Hepatic stellate cell (primary cell): ENCODE results near the gene MUCL3.
A peak's percentile ranks its signal among the peaks of the same experiment; 100 is the strongest.
"Not testable (repeated sequence)": the region's sequence is repeated elsewhere in the genome, so short reads cannot be mapped to it uniquely, and the experiment has no call there.

ENCODE experiments used
- DNase-seq: peaks from one replicate; pipeline ENCODE4 v3.0.0; 2011; ENCODE audit warnings: low spot score

The MUCL3 gene, protein sequence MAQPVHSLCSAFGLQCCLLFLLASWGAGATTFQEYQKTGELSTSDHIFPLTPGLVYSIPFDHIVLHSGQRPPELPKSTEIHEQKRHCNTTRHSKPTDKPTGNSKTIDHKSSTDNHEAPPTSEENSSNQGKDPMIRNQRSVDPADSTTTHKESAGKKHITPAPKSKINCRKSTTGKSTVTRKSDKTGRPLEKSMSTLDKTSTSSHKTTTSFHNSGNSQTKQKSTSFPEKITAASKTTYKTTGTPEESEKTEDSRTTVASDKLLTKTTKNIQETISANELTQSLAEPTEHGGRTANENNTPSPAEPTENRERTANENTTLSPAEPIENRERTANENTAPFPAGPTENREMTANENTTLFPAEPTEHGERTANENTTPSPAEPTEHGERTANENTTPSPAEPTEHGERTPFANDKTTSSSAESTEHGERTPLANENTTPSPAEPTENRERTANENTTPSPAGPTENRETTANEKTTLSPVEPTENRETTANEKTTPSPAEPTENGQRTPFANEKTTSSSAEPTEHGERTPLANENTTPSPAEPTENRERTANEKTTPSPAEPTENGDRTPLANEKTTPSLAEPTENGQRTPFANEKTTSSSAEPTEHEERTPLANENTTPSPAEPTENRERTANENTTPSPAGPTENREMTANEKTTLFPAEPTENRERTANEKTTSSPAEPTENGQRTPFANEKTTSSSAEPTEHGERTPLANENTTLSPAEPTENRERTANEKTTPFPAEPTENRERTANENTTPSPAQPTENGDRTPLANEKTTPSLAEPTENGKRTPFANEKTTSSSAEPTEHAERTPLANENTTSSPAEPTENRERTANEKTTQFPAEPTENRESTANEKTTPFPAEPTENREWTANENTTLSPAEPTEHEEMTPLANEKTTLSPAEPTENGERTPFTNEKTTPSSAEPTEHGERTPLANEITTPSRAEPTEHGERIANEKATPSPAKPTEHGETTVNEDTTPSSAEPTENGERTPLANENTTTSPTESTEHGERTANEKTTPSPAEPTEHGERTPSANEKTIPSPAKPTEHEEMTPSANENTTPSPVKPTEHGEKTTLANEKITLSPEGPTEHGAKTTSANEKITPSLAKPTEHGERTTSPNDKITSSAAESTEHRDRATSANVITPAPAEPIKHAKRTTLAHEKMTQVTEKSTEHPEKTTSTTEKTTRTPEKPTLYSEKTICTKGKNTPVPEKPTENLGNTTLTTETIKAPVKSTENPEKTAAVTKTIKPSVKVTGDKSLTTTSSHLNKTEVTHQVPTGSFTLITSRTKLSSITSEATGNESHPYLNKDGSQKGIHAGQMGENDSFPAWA (N-terminal part only)

GRCh38 chr6:30940361-30940986 lies at the start of gene MUCL3:
Gene MUCL3 (plus strand): TSS chr6:30940973. CDS start chr6:30941000, 27 bp downstream.
- DNase-seq = no peak

DNA sequence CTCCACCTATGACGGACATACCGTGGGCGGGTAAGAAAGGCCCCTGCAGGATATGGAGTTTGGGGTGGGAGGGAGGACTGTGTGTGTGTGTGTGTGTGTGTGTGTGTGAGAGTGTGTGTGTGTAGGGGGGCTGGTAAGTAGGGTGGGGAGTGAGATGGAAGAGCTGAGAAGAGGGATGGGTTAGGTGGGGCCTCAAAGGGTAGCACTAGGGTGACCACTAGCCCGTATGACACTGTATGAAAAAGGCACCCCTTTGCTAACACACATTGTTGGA lies 49.4 kb upstream of the MUCL3 start:
- DNase-seq = no peak

- DNase-seq = no peak
These were observed 48.8 kb upstream of the MUCL3 start for GRCh38 chr6:30891816-30892538.

GRCh38 chr6:30893001-30893591 lies 47.7 kb upstream of the MUCL3 start:
- no peak for DNase-seq

DNA sequence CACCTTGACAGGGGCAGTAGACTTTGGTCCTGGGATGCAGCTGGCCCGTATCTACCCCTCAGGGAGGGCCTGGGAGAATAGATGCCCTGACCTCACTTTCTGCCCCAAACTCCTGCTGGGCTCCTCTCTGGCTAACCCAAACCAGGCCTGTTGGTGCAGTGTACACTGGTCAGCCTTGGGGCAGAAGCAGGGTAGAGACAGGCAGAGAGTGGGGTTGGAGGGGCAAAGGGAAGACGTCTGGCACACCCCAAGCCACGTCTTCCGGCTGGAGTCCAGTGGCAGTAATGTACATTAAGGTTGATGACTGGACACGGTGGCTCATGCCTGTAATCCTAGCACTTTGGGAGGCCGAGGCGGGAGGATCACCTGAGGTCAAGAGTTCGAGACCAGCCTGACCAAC lies 47.1 kb upstream of the MUCL3 start:
- no peak for DNase-seq

- DNase-seq = no peak
These were observed 46.4 kb upstream of the MUCL3 start for GRCh38 chr6:30894381-30894780.

DNA sequence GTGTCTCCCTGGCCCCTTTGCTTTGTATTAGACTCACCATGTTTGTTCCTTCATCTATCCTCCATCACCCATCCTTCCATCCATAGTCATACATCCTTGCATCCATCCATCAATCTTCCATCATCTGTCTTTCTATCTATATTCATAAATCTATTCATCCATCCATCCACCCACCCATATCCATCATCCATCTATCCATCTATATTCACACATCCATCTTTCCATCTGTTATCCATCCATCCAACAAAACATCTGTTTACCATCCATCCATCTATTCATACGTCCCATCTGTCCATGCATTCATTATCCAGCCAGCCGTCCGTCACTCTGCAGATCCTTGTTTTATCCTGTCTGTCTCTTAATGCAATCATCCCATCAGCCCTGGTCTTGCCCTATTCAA lies 45.8 kb upstream of the MUCL3 start:
- no peak for DNase-seq

DNA sequence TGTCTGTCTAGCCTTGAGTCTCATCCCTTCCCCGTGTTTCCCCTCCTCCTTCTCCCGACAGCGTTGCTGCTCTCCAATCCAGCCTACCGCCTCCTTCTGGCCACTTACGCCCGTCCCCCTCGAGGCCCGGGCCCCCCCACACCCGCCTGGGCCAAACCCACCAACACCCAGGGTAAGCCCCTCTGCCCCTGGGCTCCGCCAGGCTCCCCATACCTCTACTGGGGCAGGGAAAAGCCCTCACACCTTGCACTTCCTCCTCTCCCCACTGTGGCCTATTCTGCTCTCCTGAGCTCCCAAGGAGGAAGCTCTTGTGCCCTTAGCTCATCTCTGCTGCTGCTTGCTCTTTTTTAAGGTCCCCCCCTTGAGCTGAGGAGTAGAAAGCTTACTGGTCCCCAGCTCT lies 45.4 kb upstream of the MUCL3 start:
- DNase-seq = no peak

DNA sequence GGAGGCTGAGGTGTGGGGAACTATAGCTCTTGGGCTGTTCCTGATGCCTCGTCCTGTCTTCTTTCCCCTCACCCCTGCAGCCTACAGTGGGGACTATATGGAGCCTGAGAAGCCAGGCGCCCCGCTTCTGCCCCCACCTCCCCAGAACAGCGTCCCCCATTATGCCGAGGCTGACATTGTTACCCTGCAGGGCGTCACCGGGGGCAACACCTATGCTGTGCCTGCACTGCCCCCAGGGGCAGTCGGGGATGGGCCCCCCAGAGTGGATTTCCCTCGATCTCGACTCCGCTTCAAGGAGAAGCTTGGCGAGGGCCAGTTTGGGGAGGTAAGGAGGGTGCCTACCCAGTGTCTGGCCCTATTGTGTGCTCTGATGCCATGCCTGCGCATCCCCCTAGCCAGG lies 44.2 kb upstream of the MUCL3 start:
- no peak for DNase-seq

- DNase-seq = no peak
These were observed 42.9 kb upstream of the MUCL3 start for GRCh38 chr6:30897882-30898281.

DNA sequence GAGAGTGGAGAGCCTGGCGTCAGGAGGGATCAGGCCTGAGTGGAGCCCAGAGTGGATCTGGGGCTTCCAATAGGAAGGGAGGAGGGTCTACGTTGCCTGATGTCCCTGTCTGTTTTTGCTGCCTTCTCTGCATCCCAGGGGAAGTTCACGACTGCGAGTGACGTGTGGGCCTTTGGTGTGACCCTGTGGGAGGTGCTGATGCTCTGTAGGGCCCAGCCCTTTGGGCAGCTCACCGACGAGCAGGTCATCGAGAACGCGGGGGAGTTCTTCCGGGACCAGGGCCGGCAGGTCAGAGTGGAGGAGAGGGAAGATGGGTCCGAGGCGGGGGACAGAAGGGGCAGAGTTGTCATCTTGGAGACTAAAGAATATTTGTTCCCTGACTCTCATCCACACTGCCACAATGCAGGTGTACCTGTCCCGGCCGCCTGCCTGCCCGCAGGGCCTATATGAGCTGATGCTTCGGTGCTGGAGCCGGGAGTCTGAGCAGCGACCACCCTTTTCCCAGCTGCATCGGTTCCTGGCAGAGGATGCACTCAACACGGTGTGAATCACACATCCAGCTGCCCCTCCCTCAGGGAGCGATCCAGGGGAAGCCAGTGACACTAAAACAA lies 41.9 kb upstream of the MUCL3 start:
- no peak for DNase-seq

- DNase-seq = no peak
These were observed 39.8 kb upstream of the MUCL3 start for GRCh38 chr6:30900863-30901417.

GRCh38 chr6:30901436-30901835 lies 39.3 kb upstream of the MUCL3 start:
- no peak for DNase-seq

DNA sequence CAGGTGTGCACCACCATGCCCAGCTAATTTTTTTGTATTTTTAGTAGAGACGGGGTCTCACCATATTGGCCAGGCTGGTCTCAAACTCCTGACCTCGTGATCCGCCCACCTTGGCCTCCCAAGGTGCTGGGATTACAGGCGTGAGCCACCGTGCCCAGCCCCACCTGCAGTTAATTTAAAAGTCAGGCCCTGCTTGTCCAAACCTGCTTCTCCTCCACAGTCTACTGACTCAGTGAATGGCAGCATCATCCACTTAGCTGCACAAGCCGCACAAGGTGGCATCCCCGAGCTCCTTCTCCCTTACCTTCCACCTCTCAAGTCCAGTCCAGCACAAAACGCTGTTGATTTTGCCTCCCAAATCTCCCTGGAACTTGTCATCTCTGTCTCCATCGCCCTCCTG lies 38.6 kb upstream of the MUCL3 start:
- not testable (repeated sequence) for DNase-seq

DNA sequence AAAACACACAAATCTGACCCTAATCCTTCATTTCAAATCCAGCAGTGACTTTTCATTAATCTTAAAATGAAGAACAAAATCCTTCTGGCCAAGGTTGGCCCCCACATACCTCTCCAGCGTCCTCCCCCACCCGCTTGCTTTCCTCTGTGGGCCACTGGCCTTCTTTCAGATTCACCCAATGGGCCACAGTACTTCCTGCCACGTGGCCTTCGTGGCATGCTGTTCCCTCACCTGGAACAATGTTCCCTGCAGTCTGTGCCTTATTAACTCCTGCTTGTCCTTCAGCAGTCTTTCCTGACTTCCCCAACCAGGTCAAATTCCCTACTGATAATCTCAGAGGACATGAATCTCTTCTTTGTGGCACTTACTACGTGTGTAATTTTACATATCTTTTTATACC lies 38.1 kb upstream of the MUCL3 start:
- no peak for DNase-seq

DNA sequence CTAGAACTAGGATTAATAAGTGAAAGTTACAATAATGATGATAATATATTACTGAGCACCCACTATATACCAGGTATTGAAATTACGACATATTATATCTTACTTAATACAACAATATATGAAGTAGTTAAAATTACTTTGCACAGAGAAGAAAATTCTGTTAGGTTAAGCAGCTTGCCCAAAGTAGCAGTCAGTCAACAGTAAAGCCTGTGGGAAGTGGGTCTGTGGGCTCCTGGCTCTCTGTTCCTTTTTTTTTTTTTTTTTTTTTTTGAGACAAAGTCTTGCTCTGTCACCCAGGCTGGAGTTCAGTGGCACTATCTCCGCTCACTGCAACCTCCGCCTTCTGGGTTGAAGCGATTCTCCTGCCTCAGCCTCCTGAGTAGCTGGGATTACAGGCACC lies 37.5 kb upstream of the MUCL3 start:
- DNase-seq = no peak

DNA sequence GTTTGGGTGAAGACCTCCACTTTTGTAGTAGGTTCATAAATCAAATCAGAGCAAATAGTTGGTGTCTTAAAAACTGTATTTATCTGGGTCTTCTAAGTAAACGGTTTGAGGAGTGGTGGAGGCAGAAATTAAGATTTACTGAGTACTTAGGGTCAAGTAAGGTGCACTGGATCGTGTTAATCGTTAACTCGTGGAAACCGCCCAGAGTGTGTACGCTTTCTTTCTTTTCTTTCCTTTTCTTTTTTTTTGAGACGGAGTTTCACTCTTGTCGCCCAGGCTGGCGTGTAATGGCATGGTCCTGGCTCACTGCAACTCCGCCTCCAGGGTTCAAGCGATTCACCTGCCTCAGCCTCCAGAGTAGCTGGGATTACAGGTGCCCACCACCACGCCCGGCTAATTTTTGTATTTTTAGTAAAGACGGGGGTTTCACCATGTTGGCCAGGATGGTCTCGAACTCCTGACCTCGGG lies 33.4 kb upstream of the MUCL3 start:
- DNase-seq = not testable (repeated sequence)

- DNase-seq = peak; percentile 97
These were observed 32.8 kb upstream of the MUCL3 start, which contains the start of gene GTF2H4 for GRCh38 chr6:30907758-30908591. Gene GTF2H4 (plus strand): TSS chr6:30908207.

DNA sequence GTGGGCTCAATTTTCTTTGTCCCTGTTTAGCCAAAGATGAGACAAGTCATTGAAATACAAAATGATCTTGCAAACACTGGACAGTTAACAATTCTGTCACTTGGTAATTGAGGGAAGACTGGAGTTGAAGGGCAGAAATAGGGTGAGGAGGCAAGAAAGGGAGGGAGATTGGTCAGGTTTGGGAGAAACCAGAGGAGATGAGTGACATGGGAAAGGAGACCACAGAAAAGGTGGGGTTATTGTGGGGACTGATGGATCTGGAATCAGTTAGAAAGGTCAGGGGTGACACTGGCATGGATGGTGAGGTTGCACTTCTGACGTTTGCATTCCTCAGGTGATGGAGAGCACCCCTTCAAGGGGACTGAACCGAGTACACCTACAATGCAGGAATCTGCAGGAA lies 32.1 kb upstream of the MUCL3 start:
- DNase-seq = no peak
